Measurements from ENCODE around the gene UBALD2. TPM values are rescaled to one million over a fixed set of nuclear protein-coding genes. Genes with fewer than 3 reads are reported as not detected.

UBALD2 gene
- total and polyA plus RNA-seq, 2 donors (not counting 3 experiments of a cell fraction or from before 2014, with no cell fraction given), result 46.9 to 70.9 TPM

DNA sequence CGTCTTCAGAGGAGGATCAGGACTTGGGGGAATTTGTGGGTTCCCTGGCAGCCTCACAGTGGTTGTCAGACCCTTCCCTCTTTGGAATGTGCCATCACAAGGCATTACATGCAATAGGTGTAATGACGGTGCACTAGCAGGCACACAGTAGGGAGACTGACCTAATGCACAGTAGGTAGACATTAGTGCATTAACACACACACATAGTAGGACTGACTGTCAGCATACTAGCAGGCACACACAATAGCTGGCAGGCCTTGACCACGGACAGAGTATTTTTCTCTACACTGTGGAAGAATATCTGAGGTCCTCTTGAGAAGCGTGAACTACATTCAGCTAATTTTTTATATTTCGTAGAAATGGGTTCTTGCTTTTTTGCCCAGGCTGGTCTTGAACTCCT, 10.9 kb upstream of the UBALD2 start:
- Histone ChIP-seq H3K27me3 (ENCODE audit: control insufficient read depth in 2 of 2, insufficient read depth in 2 of 2, low read length in 2 of 2) (no peaks in the 10 kb centered on the region), H2AFZ (ENCODE audit: low read depth, low read length) (no peak overlapping the region), H3K4me2 (ENCODE audit: insufficient read depth, low read length) (no peak overlapping the region), H4K20me1 (replicated peaks; ENCODE audit: control insufficient read depth, extremely low read depth, insufficient read depth, low read length) (no peaks in the 10 kb centered on the region), H3K4me1 (ENCODE audit: control insufficient read depth, extremely low read depth, insufficient read depth, low read length) (peaks cover 10% of the 10 kb centered on the region), H3K79me2 (ENCODE audit: control insufficient read depth, insufficient read depth, low read length) (no peaks in the 10 kb centered on the region), H3K9ac (replicated peaks; ENCODE audit: extremely low read depth, insufficient read depth, low read length) (no peak overlapping the region), H3K9me3 (replicated peaks; ENCODE audit: control insufficient read depth, insufficient read depth, low read length) (no peaks in the 10 kb centered on the region), H3K9me1 (replicated peaks; ENCODE audit: control insufficient read depth, extremely low read depth, insufficient read depth, low read length) (no peaks in the 10 kb centered on the region), H3K27ac (ENCODE audit: insufficient read depth, low read depth, low read length) (no peak overlapping the region), H3K4me3 (replicated peaks in 1 of 3; ENCODE audit: insufficient read depth in 1 of 3, low read depth in 1 of 3, low read length in 3 of 3) (no peak overlapping the region), H3K36me3 (ENCODE audit: control insufficient read depth in 2 of 2, extremely low read depth in 1 of 2, insufficient read depth in 2 of 2, low read length in 2 of 2) (no peaks in the 10 kb centered on the region)
- FAIRE-seq (no peak), DNase-seq (ENCODE audit: low read depth, low spot score) (no peak)
- ChIA-PET CTCF (interaction anchor here (0.9 to 1.3 kb wide), 2 partner anchors 16 to 25 kb away, joined by 3 read pairs; no protein-coding TSS in a partner anchor), POLR2A (no interaction called here)
- intact Hi-C loops (cut with micrococcal nuclease) (no loop called here), dilution Hi-C loops (cut with MboI; ENCODE audit: extremely low pct_ligation_motif_present, low sequenced_read_pairs) (no loop called here)
- no TSS peak for BruUV-seq (replicated peaks)
- TF ChIP-seq EZH2 (IDR thresholded peaks at IDR 0.05; ENCODE audit: borderline replicate concordance, low read depth, low read length, severe bottlenecking) (no peak), FOS (IDR thresholded peaks at IDR 0.05; ENCODE audit: borderline replicate concordance, insufficient read depth, low read length) (no peak)

GRCh38 chr17:76255801-76256429, 9.2 kb upstream of the UBALD2 start:
- H3K36me3 ChIP-seq (ENCODE audit: control insufficient read depth in 2 of 2, extremely low read depth in 1 of 2, insufficient read depth in 2 of 2, low read length in 2 of 2), result no peaks in the 10 kb centered on the region
- intact Hi-C loops (cut with micrococcal nuclease) (no loop called here), dilution Hi-C loops (cut with MboI; ENCODE audit: extremely low pct_ligation_motif_present, low sequenced_read_pairs) (no loop called here)
- FAIRE-seq, result no peak
- CTCF ChIA-PET, result interaction anchor here (1.2 to 2.9 kb wide), 2 partner anchors 10 to 24 kb away, joined by 3 to 10 read pairs; no protein-coding TSS in a partner anchor
- H3K4me1 ChIP-seq (ENCODE audit: control insufficient read depth, extremely low read depth, insufficient read depth, low read length), result peaks cover 13% of the 10 kb centered on the region
- no peaks in the 10 kb centered on the region for H3K9me3 ChIP-seq (replicated peaks; ENCODE audit: control insufficient read depth, insufficient read depth, low read length)
- POLR2A ChIA-PET, result interaction anchor here (0.7 kb wide), 1 partner anchor 160 kb away, joined by 5 read pairs; no protein-coding TSS in a partner anchor
- H2AFZ ChIP-seq (ENCODE audit: low read depth, low read length), result no peak overlapping the region
- H3K4me3 ChIP-seq (replicated peaks in 1 of 3; ENCODE audit: insufficient read depth in 1 of 3, low read depth in 1 of 3, low read length in 3 of 3), result no peak overlapping the region
- H4K20me1 ChIP-seq (replicated peaks; ENCODE audit: control insufficient read depth, extremely low read depth, insufficient read depth, low read length), result no peaks in the 10 kb centered on the region
- no peaks in the 10 kb centered on the region for H3K9me1 ChIP-seq (replicated peaks; ENCODE audit: control insufficient read depth, extremely low read depth, insufficient read depth, low read length)
- no peak for DNase-seq (ENCODE audit: low read depth, low spot score)
- no peaks in the 10 kb centered on the region for H3K27me3 ChIP-seq (ENCODE audit: control insufficient read depth in 2 of 2, insufficient read depth in 2 of 2, low read length in 2 of 2)
- no TSS peak for BruUV-seq (replicated peaks)
- H3K4me2 ChIP-seq (ENCODE audit: insufficient read depth, low read length), result no peak overlapping the region
- TF ChIP-seq POLR2AphosphoS5 (IDR thresholded peaks at IDR 0.05; ENCODE audit: insufficient read depth, low read depth, low read length) (no peak), GATA2 (IDR thresholded peaks at IDR 0.05; ENCODE audit: insufficient read depth, insufficient read length, low read depth, low read length) (no peak), JUN (IDR thresholded peaks at IDR 0.05; ENCODE audit: borderline replicate concordance, insufficient read depth, insufficient read length, low read depth) (no peak), EZH2 (IDR thresholded peaks at IDR 0.05; ENCODE audit: borderline replicate concordance, low read depth, low read length, severe bottlenecking) (no peak), FOS (IDR thresholded peaks at IDR 0.05; ENCODE audit: borderline replicate concordance, insufficient read depth, low read length) (no peak), MAX (IDR thresholded peaks at IDR 0.05; ENCODE audit: insufficient read depth, insufficient read length) (no peak), CTCF (IDR thresholded peaks at IDR 0.05; ENCODE audit: extremely low read depth in 1 of 2, insufficient read depth in 1 of 2, low read depth in 1 of 2, low read length in 2 of 2) (no peak), MYC (IDR thresholded peaks at IDR 0.05; ENCODE audit: low read depth, low read length) (no peak), POLR2A (IDR thresholded peaks at IDR 0.05; ENCODE audit: low read depth, low read length) (no peak)
- no peaks in the 10 kb centered on the region for H3K79me2 ChIP-seq (ENCODE audit: control insufficient read depth, insufficient read depth, low read length)
- no peak overlapping the region for H3K9ac ChIP-seq (replicated peaks; ENCODE audit: extremely low read depth, insufficient read depth, low read length)
- no peak overlapping the region for H3K27ac ChIP-seq (ENCODE audit: insufficient read depth, low read depth, low read length)

Measured in endothelial cell of umbilical vein (primary cell).